Measurements from ENCODE around the gene MAP2K1.
"Not testable (repeated sequence)": the region's sequence is repeated elsewhere in the genome, so short reads cannot be mapped to it uniquely, and the experiment has no call there.

MAP2K1 gene

GRCh38 chr15:66386204-66387123, at the start of gene MAP2K1:
MAP2K1 (plus strand) TSS chr15:66386912; CDS start chr15:66387348, 436 bp downstream.
- intact Hi-C loops (cut with micrococcal nuclease), result loop anchor here (1.0 to 2.0 kb wide), 3 partner anchors 30 to 118 kb away; partner anchors contain the start of genes RPL4, SNAPC5, TIPIN and ZWILCH
- Mint-ChIP-seq H3K36me3 (ENCODE audit: low read depth) (peaks cover 35% of the 10 kb centered on the region), H3K4me3 (peak within 1 kb of the TSS; percentile 95), H3K27ac (peak within 1 kb of the TSS; percentile 92), H3K4me1 (ENCODE audit: low read depth) (peaks cover 57% of the 10 kb centered on the region), H3K27me3 (no peaks in the 10 kb centered on the region), H3K9me3 (no peaks in the 10 kb centered on the region)

DNA sequence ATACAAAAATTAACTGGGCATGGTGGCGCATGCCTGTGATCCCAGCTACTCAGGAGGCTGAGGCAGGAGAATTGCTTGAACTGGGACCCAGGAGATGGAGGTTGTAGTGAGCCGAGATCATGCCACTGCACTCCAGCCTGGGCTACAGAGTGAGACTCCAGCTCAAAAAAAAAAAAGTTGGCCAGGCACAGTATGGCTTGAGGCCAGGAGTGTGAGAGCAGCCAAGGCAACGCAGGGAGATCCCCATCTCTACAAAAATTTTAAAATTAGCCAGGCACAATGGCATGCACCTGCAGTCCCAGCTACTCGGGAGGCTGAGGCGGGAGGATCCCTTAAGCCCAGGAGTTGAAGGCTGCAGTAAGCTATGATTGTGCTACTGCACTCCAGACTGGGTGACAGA, 38.2 kb upstream of the MAP2K1 start:
- H3K27me3 Mint-ChIP-seq; H3K9me3 Mint-ChIP-seq; H3K27ac Mint-ChIP-seq; intact Hi-C loops (cut with micrococcal nuclease); H3K4me3 Mint-ChIP-seq; H3K4me1 Mint-ChIP-seq (ENCODE audit: low read depth): not testable (repeated sequence)
- peaks cover 35% of the 10 kb centered on the region for H3K36me3 Mint-ChIP-seq (ENCODE audit: low read depth)

- Mint-ChIP-seq H3K4me1 (ENCODE audit: low read depth) (peaks cover 25% of the 10 kb centered on the region), H3K4me3 (peak overlapping the region; percentile 93), H3K27me3 (no peaks in the 10 kb centered on the region), H3K27ac (peak overlapping the region; percentile 92), H3K9me3 (no peaks in the 10 kb centered on the region), H3K36me3 (ENCODE audit: low read depth) (peaks cover 23% of the 10 kb centered on the region)
- intact Hi-C loops (cut with micrococcal nuclease), result loop anchor here (1.0 kb wide), 2 partner anchors 30 to 141 kb away; partner anchors contain the start of genes MAP2K1 and SNAPC5
Measured at GRCh38 chr15:66356077-66356358, 30.7 kb upstream of the MAP2K1 start.

DNA sequence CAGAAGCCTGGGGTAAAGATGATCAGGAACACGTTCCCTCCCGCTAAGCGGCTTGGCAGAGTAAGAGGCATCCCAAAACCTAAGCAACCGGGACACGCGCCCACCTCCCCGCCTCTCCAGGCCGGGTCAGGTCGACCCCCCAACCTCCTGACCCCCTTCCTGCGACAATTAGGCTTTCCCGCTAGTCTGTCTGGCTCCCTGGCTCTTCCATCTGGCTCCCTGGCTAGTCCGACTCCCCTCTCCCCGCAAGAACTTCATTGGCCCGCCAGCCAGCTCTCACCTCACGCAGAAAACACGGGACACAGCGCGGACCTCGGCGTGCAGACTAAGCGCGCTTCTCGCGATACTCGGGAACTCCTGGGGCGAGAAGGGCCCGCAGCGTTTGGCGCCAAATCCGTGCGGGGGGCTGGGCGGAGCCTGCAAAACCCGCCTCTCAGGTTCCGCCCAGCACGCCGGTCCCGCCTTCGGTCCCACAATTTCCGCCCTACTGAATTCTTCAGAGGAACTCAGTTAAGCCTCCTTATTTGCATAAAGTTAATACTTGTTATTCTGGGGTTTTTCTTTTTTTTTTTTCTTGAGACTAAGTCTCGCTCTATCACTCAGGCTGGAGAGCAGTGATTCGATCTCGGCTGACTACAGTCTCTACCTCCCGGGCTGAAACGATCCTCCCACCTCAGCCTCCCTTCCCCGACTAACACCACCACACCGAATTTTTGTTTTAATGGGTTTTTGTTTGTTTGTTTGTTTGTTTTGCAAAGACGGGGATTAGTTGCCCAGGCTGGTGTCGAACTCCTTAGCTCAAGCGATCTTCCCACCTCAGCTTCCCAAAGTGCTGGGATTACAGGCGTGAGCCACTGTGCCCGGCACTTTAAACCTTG, 30.1 kb upstream of the MAP2K1 start, which contains the start of gene TIPIN:
TSS of gene TIPIN (minus strand) at position 327 of the 878 bp plus-strand sequence. CDS start 3,738 bp downstream, outside the sequence.
- H3K27me3 Mint-ChIP-seq, result no peaks in the 10 kb centered on the region
- intact Hi-C loops (cut with micrococcal nuclease), result loop anchor here (1.0 kb wide), 2 partner anchors 30 to 141 kb away; partner anchors contain the start of genes MAP2K1 and SNAPC5
- H3K9me3 Mint-ChIP-seq, result no peaks in the 10 kb centered on the region
- peak within 1 kb of the TSS; percentile 93 for H3K4me3 Mint-ChIP-seq
- peaks cover 23% of the 10 kb centered on the region for H3K36me3 Mint-ChIP-seq (ENCODE audit: low read depth)
- H3K27ac Mint-ChIP-seq, result peak within 1 kb of the TSS; percentile 92
- H3K4me1 Mint-ChIP-seq (ENCODE audit: low read depth), result peaks cover 27% of the 10 kb centered on the region

- intact Hi-C loops (cut with micrococcal nuclease), result no loop called here
- Mint-ChIP-seq H3K4me1 (ENCODE audit: low read depth) (peaks cover 32% of the 10 kb centered on the region), H3K27ac (no peak overlapping the region), H3K4me3 (no peak overlapping the region), H3K27me3 (no peaks in the 10 kb centered on the region), H3K9me3 (no peaks in the 10 kb centered on the region), H3K36me3 (ENCODE audit: low read depth) (peaks cover 11% of the 10 kb centered on the region)
Measured at GRCh38 chr15:66359740-66360139, 27.0 kb upstream of the MAP2K1 start.

GRCh38 chr15:66361745-66362460, 24.8 kb upstream of the MAP2K1 start:
- H3K27me3 Mint-ChIP-seq; H3K4me3 Mint-ChIP-seq; H3K36me3 Mint-ChIP-seq (ENCODE audit: low read depth); intact Hi-C loops (cut with micrococcal nuclease); H3K9me3 Mint-ChIP-seq: not testable (repeated sequence)
- Mint-ChIP-seq H3K27ac (peak overlapping the region; percentile 77), H3K4me1 (ENCODE audit: low read depth) (peaks cover 20% of the 10 kb centered on the region)

GRCh38 chr15:66362776-66363175, 23.9 kb upstream of the MAP2K1 start:
- intact Hi-C loops (cut with micrococcal nuclease), result no loop called here
- no peaks in the 10 kb centered on the region for H3K36me3 Mint-ChIP-seq (ENCODE audit: low read depth)
- H3K4me1 Mint-ChIP-seq (ENCODE audit: low read depth), result peaks cover 14% of the 10 kb centered on the region
- H3K27ac Mint-ChIP-seq, result peak overlapping the region; percentile 77
- no peak overlapping the region for H3K4me3 Mint-ChIP-seq
- no peaks in the 10 kb centered on the region for H3K9me3 Mint-ChIP-seq
- H3K27me3 Mint-ChIP-seq, result no peaks in the 10 kb centered on the region

DNA sequence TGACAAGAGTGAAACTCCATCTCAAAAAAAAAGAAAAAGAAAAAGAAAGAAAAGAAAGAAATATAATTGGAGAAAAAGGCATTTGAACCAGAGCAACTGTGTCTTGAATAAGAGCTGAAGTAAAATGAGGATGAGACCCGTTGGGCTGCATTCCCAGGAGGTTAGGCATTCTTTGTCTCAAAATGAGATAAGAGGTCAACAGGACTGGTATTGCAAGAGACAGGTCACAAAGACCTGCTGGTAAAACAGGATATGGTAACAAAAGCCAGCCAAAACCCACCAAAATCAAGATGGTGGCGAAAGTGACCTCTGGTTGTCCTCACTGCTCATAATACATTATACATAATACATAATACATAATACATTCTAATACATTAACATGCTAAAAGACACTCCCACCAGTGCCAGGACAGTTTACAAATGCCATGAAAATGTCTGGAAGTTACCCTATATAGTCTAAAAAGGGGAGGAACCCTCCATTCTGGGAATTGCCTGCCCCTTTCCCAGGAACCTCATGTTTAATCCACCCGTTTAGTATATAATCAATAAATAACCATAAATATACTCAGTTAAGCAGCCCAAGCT, 21.7 kb upstream of the MAP2K1 start:
- Mint-ChIP-seq H3K36me3 (ENCODE audit: low read depth) (no peaks in the 10 kb centered on the region), H3K4me3 (no peak overlapping the region), H3K9me3 (no peaks in the 10 kb centered on the region), H3K27ac (no peak overlapping the region), H3K4me1 (ENCODE audit: low read depth) (peaks cover 22% of the 10 kb centered on the region), H3K27me3 (no peaks in the 10 kb centered on the region)
- intact Hi-C loops (cut with micrococcal nuclease), result no loop called here

GRCh38 chr15:66369773-66370651, 16.7 kb upstream of the MAP2K1 start:
- Mint-ChIP-seq H3K27me3 (no peaks in the 10 kb centered on the region), H3K36me3 (ENCODE audit: low read depth) (no peaks in the 10 kb centered on the region), H3K4me1 (ENCODE audit: low read depth) (peaks cover 13% of the 10 kb centered on the region), H3K4me3 (peak overlapping the region; percentile 69), H3K27ac (peak overlapping the region; percentile 92), H3K9me3 (peaks cover 10% of the 10 kb centered on the region)
- intact Hi-C loops (cut with micrococcal nuclease), result no loop called here

DNA sequence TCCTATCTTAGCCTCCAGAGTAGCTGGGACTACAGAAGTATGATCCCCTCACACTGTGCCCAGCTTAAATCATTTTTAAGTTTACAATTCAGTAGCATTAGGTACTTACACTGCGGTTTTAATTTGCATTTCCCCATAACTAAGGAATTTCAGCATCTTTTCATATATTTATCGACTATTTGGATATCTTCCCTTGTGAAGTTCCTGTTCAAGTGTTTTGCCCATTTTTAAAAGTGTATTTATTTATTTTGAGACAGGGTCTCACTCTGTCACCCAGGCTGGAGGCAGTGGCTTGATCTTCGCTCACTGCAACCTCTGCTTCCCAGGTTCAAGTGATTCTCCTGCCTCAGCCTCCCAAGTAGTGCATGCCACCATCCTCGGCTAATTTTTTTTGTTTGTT, 12.5 kb upstream of the MAP2K1 start:
- intact Hi-C loops (cut with micrococcal nuclease), result no loop called here
- H3K27me3 Mint-ChIP-seq, result no peaks in the 10 kb centered on the region
- no peak overlapping the region for H3K4me3 Mint-ChIP-seq
- H3K4me1 Mint-ChIP-seq (ENCODE audit: low read depth), result peaks cover 13% of the 10 kb centered on the region
- H3K36me3 Mint-ChIP-seq (ENCODE audit: low read depth), result no peaks in the 10 kb centered on the region
- H3K9me3 Mint-ChIP-seq, result peaks cover 10% of the 10 kb centered on the region
- H3K27ac Mint-ChIP-seq, result no peak overlapping the region

- Mint-ChIP-seq H3K9me3 (peaks cover 10% of the 10 kb centered on the region), H3K27me3 (no peaks in the 10 kb centered on the region), H3K4me1 (ENCODE audit: low read depth) (no peaks in the 10 kb centered on the region), H3K27ac (peak overlapping the region; percentile 41), H3K4me3 (no peak overlapping the region), H3K36me3 (ENCODE audit: low read depth) (no peaks in the 10 kb centered on the region)
- intact Hi-C loops (cut with micrococcal nuclease), result no loop called here
Measured at GRCh38 chr15:66378814-66379430, 7.8 kb upstream of the MAP2K1 start.

- H3K27me3 Mint-ChIP-seq; intact Hi-C loops (cut with micrococcal nuclease); H3K9me3 Mint-ChIP-seq; H3K4me3 Mint-ChIP-seq; H3K36me3 Mint-ChIP-seq (ENCODE audit: low read depth): not testable (repeated sequence)
- Mint-ChIP-seq H3K27ac (peak overlapping the region; percentile 43), H3K4me1 (ENCODE audit: low read depth) (peaks cover 18% of the 10 kb centered on the region)
Measured at GRCh38 chr15:66381376-66381775, 5.3 kb upstream of the MAP2K1 start.

All from dendritic cell treated with granulocyte-macrophage colony-stimulating factor and Interleukin-4, amounts not matched to agents 40 ng/mL and 50 ng/mL, for 4 days (primary cell).